ENCODE data around the gene RAB36. TPM values are rescaled to one million over a fixed set of nuclear protein-coding genes. Genes with fewer than 3 reads are reported as not detected.

The RAB36 gene
- total RNA-seq, 1 experiment from 2014 or later = 4.1 TPM

- no peaks in the 10 kb centered on the region for H3K27me3 ChIP-seq (ENCODE audit: control insufficient read depth, insufficient read depth, low read length)
- no peak overlapping the region for H3K4me3 ChIP-seq (ENCODE audit: low read depth in 2 of 2, low read length in 2 of 2)
- no peak overlapping the region for H3K27ac ChIP-seq (ENCODE audit: low read length)
- TF ChIP-seq, protein P1, sequence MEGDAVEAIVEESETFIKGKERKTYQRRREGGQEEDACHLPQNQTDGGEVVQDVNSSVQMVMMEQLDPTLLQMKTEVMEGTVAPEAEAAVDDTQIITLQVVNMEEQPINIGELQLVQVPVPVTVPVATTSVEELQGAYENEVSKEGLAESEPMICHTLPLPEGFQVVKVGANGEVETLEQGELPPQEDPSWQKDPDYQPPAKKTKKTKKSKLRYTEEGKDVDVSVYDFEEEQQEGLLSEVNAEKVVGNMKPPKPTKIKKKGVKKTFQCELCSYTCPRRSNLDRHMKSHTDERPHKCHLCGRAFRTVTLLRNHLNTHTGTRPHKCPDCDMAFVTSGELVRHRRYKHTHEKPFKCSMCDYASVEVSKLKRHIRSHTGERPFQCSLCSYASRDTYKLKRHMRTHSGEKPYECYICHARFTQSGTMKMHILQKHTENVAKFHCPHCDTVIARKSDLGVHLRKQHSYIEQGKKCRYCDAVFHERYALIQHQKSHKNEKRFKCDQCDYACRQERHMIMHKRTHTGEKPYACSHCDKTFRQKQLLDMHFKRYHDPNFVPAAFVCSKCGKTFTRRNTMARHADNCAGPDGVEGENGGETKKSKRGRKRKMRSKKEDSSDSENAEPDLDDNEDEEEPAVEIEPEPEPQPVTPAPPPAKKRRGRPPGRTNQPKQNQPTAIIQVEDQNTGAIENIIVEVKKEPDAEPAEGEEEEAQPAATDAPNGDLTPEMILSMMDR (IDR thresholded peaks at IDR 0.05) = no peak
- TF ChIP-seq POLR2AphosphoS5 (IDR thresholded peaks at IDR 0.05; ENCODE audit: low read depth, low read length) (no peak), REST (IDR thresholded peaks at IDR 0.05; ENCODE audit: insufficient read depth in 1 of 2, low read depth in 2 of 2, low read length in 1 of 2) (no peak), SIN3A (IDR thresholded peaks at IDR 0.05; ENCODE audit: borderline replicate concordance, insufficient read depth, low read depth, low read length) (no peak)
- CTCF ChIA-PET = no interaction called here
- in situ Hi-C loops (cut with HindIII; ENCODE audit: low pct_unique_long_range_greater_than_20kb, low sequenced_read_pairs) (no loop called here), intact Hi-C loops (cut with micrococcal nuclease; ENCODE audit: unreplicated experiment) (no loop called here)
- DNase-seq (ENCODE audit: low read depth, low spot score) (no peak), ATAC-seq (no peak)
- no TSS peak for BruUV-seq (replicated peaks)
- POLR2A ChIA-PET = no interaction called here
- H3K36me3 ChIP-seq (ENCODE audit: control insufficient read depth, insufficient read depth, low read length) = no peaks in the 10 kb centered on the region
- H3K9me3 ChIP-seq (ENCODE audit: control insufficient read depth, insufficient read depth, low read depth, low read length) = no peaks in the 10 kb centered on the region
- H3K4me1 ChIP-seq (ENCODE audit: control insufficient read depth, insufficient read depth, low read length) = no peaks in the 10 kb centered on the region
Measured at GRCh38 chr22:23100124-23100801, 45.0 kb upstream of the RAB36 start.

GRCh38 chr22:23101524-23101923, 43.8 kb upstream of the RAB36 start:
- Histone ChIP-seq H3K27ac (ENCODE audit: low read length) (no peak overlapping the region), H3K27me3 (ENCODE audit: control insufficient read depth, insufficient read depth, low read length) (no peaks in the 10 kb centered on the region), H3K36me3 (ENCODE audit: control insufficient read depth, insufficient read depth, low read length) (no peaks in the 10 kb centered on the region), H3K9me3 (ENCODE audit: control insufficient read depth, insufficient read depth, low read depth, low read length) (no peaks in the 10 kb centered on the region), H3K4me3 (ENCODE audit: low read depth in 2 of 2, low read length in 2 of 2) (no peak overlapping the region), H3K4me1 (ENCODE audit: control insufficient read depth, insufficient read depth, low read length) (no peaks in the 10 kb centered on the region)
- in situ Hi-C loops (cut with HindIII; ENCODE audit: low pct_unique_long_range_greater_than_20kb, low sequenced_read_pairs) (no loop called here), intact Hi-C loops (cut with micrococcal nuclease; ENCODE audit: unreplicated experiment) (no loop called here)
- CTCF ChIA-PET = no interaction called here
- no TSS peak for BruUV-seq (replicated peaks)
- no peak for DNase-seq (ENCODE audit: low read depth, low spot score)
- ATAC-seq = no peak
- POLR2A ChIA-PET = no interaction called here
- TF ChIP-seq, protein P1 (IDR thresholded peaks at IDR 0.05) = no peak
- TF ChIP-seq SIN3A (IDR thresholded peaks at IDR 0.05; ENCODE audit: borderline replicate concordance, insufficient read depth, low read depth, low read length) (no peak), TCF7L2 (IDR thresholded peaks at IDR 0.05; ENCODE audit: low read depth, low read length) (no peak), POLR2AphosphoS5 (IDR thresholded peaks at IDR 0.05; ENCODE audit: low read depth, low read length) (no peak), REST (IDR thresholded peaks at IDR 0.05; ENCODE audit: insufficient read depth in 1 of 2, low read depth in 2 of 2, low read length in 1 of 2) (no peak)

Measured in Panc1 (cell line).